D721Med (cell line): ENCODE data around the gene HOXA10.

Experiments used
- DNase-seq: peaks from one replicate; pipeline ENCODE4 v3.0.0; 2011; ENCODE audit warnings: low spot score; ENCODE audit not compliant: insufficient read length
- FAIRE-seq: peaks from 2 replicates; lab custom pipeline; 2011; peaks lifted over from hg19 to GRCh38; lab: Jason Lieb, UNC
- CTCF ChIP-seq: IDR thresholded peaks from 2 replicates; pipeline ENCODE4 v1.5.1; 2012; ENCODE audit warnings: mild to moderate bottlenecking, control low read depth; ENCODE audit not compliant: insufficient read depth; ENCODE audit errors: missing control alignments

The HOXA10 gene

GRCh38 chr7:27148756-27149641 lies 25.1 kb downstream of the HOXA10 start:
- DNase-seq (no peak), FAIRE-seq (no peak)
- no peak for TF ChIP-seq CTCF

GRCh38 chr7:27148031-27148755 lies 25.9 kb downstream of the HOXA10 start:
- DNase-seq (no peak), FAIRE-seq (no peak)
- TF ChIP-seq CTCF = no peak

GRCh38 chr7:27147199-27148030 lies 26.7 kb downstream of the HOXA10 start, which contains the start of gene HOXA6:
HOXA6 (minus strand) TSS chr7:27147774; CDS start chr7:27147749, 25 bp downstream.
- DNase-seq (no peak), FAIRE-seq (no peak)
- TF ChIP-seq CTCF = no peak

- FAIRE-seq (no peak), DNase-seq (no peak)
- no peak for TF ChIP-seq CTCF
These were observed 27.5 kb downstream of the HOXA10 start for GRCh38 chr7:27146491-27147198.

GRCh38 chr7:27145914-27146412 lies 28.2 kb downstream of the HOXA10 start:
- no peak for TF ChIP-seq CTCF
- DNase-seq = no peak
- FAIRE-seq = no peak
